GM12878 (cell line): Measurements from ENCODE around the gene ANO7. TPM values are rescaled to one million over a fixed set of nuclear protein-coding genes. Genes with fewer than 3 reads are reported as not detected.

Experiments used
- ATAC-seq: fragments of 200-7000 bp; cut with Tn5 transposase; 3 replicates; pipeline ENCODE4 v1.9.1; 2020; ENCODE audit warnings: mild to moderate bottlenecking, moderate library complexity
- BruUV-seq: library from RNA; stranded (reverse); fragments of 400-500 nt; replicated peaks from 2 replicates; lab custom pipeline; 2021; lab: Mats Ljungman, UMichigan
- CTCF ChIA-PET: fragments of 300-600 bp; sonication (Branson Sonifier 250); formaldehyde crosslinking; extraction: SDS; loops from one replicate; lab custom pipeline; 2021; ENCODE audit warnings: inconsistent platforms; lab: Yijun Ruan, JAX
- POLR2A ChIA-PET: fragments of 350-600 bp; formaldehyde crosslinking; extraction: SDS; loops from one replicate; lab custom pipeline; 2021; ENCODE audit warnings: inconsistent platforms; lab: Charles Lee
- RAD21 ChIA-PET: fragments of 300-600 bp; sonication (Branson Sonifier 250); formaldehyde crosslinking; loops from one replicate; lab custom pipeline; 2023; ENCODE audit warnings: antibody characterized with exemption; ENCODE audit not compliant: unreplicated experiment; lab: Charles Lee
- SMC1A ChIA-PET: fragments of 300-600 bp; sonication (Branson Sonifier 250); formaldehyde crosslinking; loops from one replicate; lab custom pipeline; 2023; ENCODE audit not compliant: unreplicated experiment, uncharacterized antibody; lab: Charles Lee
- DNase-seq: peaks from one replicate; pipeline ENCODE4 v3.0.0-alpha.2; 2011; ENCODE audit warnings: low read depth, low spot score
- FAIRE-seq: peaks from 3 replicates; lab custom pipeline; 2011; peaks lifted over from hg19 to GRCh38; lab: Jason Lieb, UNC
- H2AFZ ChIP-seq: 2 replicates; pipeline ENCODE4 v1.6.0; 2011; ENCODE audit warnings: low read depth, low read length, control low read depth; ENCODE audit not compliant: control insufficient read depth
- H3K27ac ChIP-seq: 2 replicates; pipeline ENCODE4 v1.5.1; 2011; ENCODE audit warnings: control low read depth; ENCODE audit not compliant: control insufficient read depth, insufficient read depth
- H3K27me3 ChIP-seq, 2 experiments: replicated peaks in 1 of 2; 2 replicates each; pipeline versions ENCODE4 v1.6.0 to v1.6.1; 2011; ENCODE audit warnings: low read length in 1 of 2; ENCODE audit not compliant: control insufficient read depth in 2 of 2, insufficient read depth in 2 of 2
- H3K36me3 ChIP-seq, 2 experiments: 2 replicates each; pipeline ENCODE4 v1.5.1; 2011; ENCODE audit warnings: low read length in 1 of 2; ENCODE audit not compliant: control insufficient read depth in 2 of 2, insufficient read depth in 2 of 2
- H3K4me1 ChIP-seq: 2 replicates; pipeline ENCODE4 v1.6.1; 2011; ENCODE audit warnings: mild to moderate bottlenecking, low read length, moderate library complexity, mixed read lengths; ENCODE audit not compliant: control insufficient read depth, insufficient read depth
- H3K4me2 ChIP-seq: 2 replicates; pipeline ENCODE4 v1.6.0; 2011; ENCODE audit warnings: control low read depth; ENCODE audit not compliant: control insufficient read depth, insufficient read depth
- H3K4me3 ChIP-seq: fragments of 200-600 bp; sonication (generic); 2 replicates; pipeline ENCODE4 v1.5.1; 2016
- H3K79me2 ChIP-seq: 2 replicates; pipeline ENCODE4 v1.6.0; 2011; ENCODE audit warnings: low read length; ENCODE audit not compliant: control insufficient read depth, insufficient read depth
- H3K9ac ChIP-seq: 2 replicates; pipeline ENCODE4 v1.8.0; 2011; ENCODE audit warnings: low read length, control low read depth, mixed read lengths; ENCODE audit not compliant: control insufficient read depth, insufficient read depth
- H3K9me3 ChIP-seq: replicated peaks from 3 replicates; pipeline ENCODE4 v1.5.1; 2011; ENCODE audit warnings: mild to moderate bottlenecking, low read length; ENCODE audit not compliant: control insufficient read depth, insufficient read depth
- H4K20me1 ChIP-seq: 2 replicates; pipeline ENCODE4 v1.6.0; 2011; ENCODE audit not compliant: control insufficient read depth, insufficient read depth
- BHLHE40 ChIP-seq, 2 experiments: fragments of 450-650 bp in 1 of 2; IDR thresholded peaks; 2 replicates each; pipeline ENCODE4 v1.6.1; 2011 to 2017; ENCODE audit warnings: low read depth in 2 of 2, borderline replicate concordance in 1 of 2, improper control_type of control experiment in 1 of 2, low read length in 1 of 2, mild to moderate bottlenecking in 1 of 2
- CREB1 ChIP-seq: IDR thresholded peaks from 2 replicates; pipeline ENCODE4 v1.6.1; 2012; ENCODE audit warnings: low read depth, mild to moderate bottlenecking, inconsistent platforms
- CREM ChIP-seq: IDR thresholded peaks from 2 replicates; pipeline ENCODE4 v1.6.1; 2014; ENCODE audit warnings: antibody characterized with exemption, low read depth
- CTCF ChIP-seq, 3 experiments: IDR thresholded peaks in 2 of 3; conservative IDR thresholded peaks in 1 of 3; 2 replicates each; pipeline ENCODE4 v1.5.1; 2011; ENCODE audit warnings: low read depth in 3 of 3, low read length in 3 of 3, mild to moderate bottlenecking in 3 of 3, control low read depth in 2 of 3, moderate library complexity in 2 of 3, inconsistent platforms in 1 of 3, mixed read lengths in 1 of 3; ENCODE audit not compliant: control insufficient read depth in 2 of 3, insufficient read depth in 1 of 3; ENCODE audit errors: extremely low read depth in 1 of 3
- IRF5 ChIP-seq: fragments of 450-650 bp; IDR thresholded peaks from 2 replicates; pipeline ENCODE4 v1.6.1; 2017; ENCODE audit warnings: borderline replicate concordance
- MYC ChIP-seq: IDR thresholded peaks from 2 replicates; pipeline ENCODE4 v1.6.1; 2011; ENCODE audit warnings: mild to moderate bottlenecking, low read length, moderate library complexity, inconsistent platforms; ENCODE audit not compliant: insufficient read depth, insufficient replicate concordance, insufficient read length, severe bottlenecking
- NFYB ChIP-seq: IDR thresholded peaks from 2 replicates; pipeline ENCODE4 v1.6.1; 2011; ENCODE audit warnings: low read depth, mild to moderate bottlenecking, low read length, improper control_type of control experiment, moderate library complexity; ENCODE audit not compliant: insufficient read depth
- NR2C1 ChIP-seq: fragments of 450-650 bp; IDR thresholded peaks from 2 replicates; pipeline ENCODE4 v1.6.1; 2017; ENCODE audit warnings: antibody characterized with exemption, mild to moderate bottlenecking, moderate library complexity
- NR2F1 ChIP-seq: fragments of 450-650 bp; conservative IDR thresholded peaks from 2 replicates; pipeline ENCODE4 v1.6.1; 2017; ENCODE audit warnings: mild to moderate bottlenecking
- PAX8 ChIP-seq: fragments of 450-650 bp; IDR thresholded peaks from 2 replicates; pipeline ENCODE4 v1.6.1; 2017; ENCODE audit warnings: mild to moderate bottlenecking, moderate library complexity
- PML ChIP-seq: IDR thresholded peaks from 2 replicates; pipeline ENCODE4 v1.6.1; 2012; ENCODE audit warnings: low read length, inconsistent platforms
- POLR2A ChIP-seq: IDR thresholded peaks from 2 replicates; pipeline ENCODE4 v1.6.1; 2011; ENCODE audit warnings: low read depth, mild to moderate bottlenecking, low read length
- RAD21 ChIP-seq: IDR thresholded peaks from 2 replicates; pipeline ENCODE4 v1.6.1; 2011; ENCODE audit warnings: mild to moderate bottlenecking, low read depth, low read length, moderate library complexity; ENCODE audit not compliant: insufficient read depth
- SKIL ChIP-seq: fragments of 450-650 bp; IDR thresholded peaks from 2 replicates; pipeline ENCODE4 v1.6.1; 2017; ENCODE audit warnings: mild to moderate bottlenecking, low read depth, inconsistent platforms; ENCODE audit not compliant: poor library complexity, severe bottlenecking
- SUPT20H ChIP-seq: IDR thresholded peaks from 2 replicates; pipeline ENCODE4 v1.6.1; 2011; ENCODE audit warnings: low read depth, mild to moderate bottlenecking, low read length, moderate library complexity, borderline replicate concordance; ENCODE audit not compliant: control insufficient read depth
- ZNF207 ChIP-seq: fragments of 450-650 bp; IDR thresholded peaks from 2 replicates; pipeline ENCODE4 v1.6.1; 2014; ENCODE audit warnings: antibody characterized with exemption, mild to moderate bottlenecking, borderline replicate concordance
- WGBS: methylation state at CpG from one replicate; pipeline ENCODE4 v1.1.6; 2016; ENCODE audit warnings: low lambda C conversion rate; ENCODE audit not compliant: insufficient replicate concordance, insufficient coverage; ENCODE audit errors: missing lambda C conversion rate; 5-methylcytosine and 5-hydroxymethylcytosine counted together
- in situ Hi-C: fragments of 300-500 bp; cut with MboI; formaldehyde crosslinking; loops from 9 replicates; pipeline ENCODE4 v1.14.3; 2018; ENCODE audit warnings: mixed read lengths
- intact Hi-C: fragments of 100-400 bp; cut with micrococcal nuclease; formaldehyde crosslinking; loops from one replicate; pipeline ENCODE4 v1.14.2; 2022; ENCODE audit not compliant: unreplicated experiment
- polyA plus RNA-seq, 11 experiments: library from polyadenylated mRNA; depleted of rRNA in 4 of 11; unstranded in 6 of 11; stranded (reverse) in 5 of 11; fragments of >200 nt; fragmentation: Nextera tagmentation in 4 of 11; fragmentation: Illumina TruSeq in 1 of 11; extraction: Ambion mirVana in 4 of 11; extraction: Trizol in 1 of 11; gene quantifications; 1 replicate in 1 of 11; 2 replicates in 10 of 11; pipeline versions ENCODE4 v1.2.1 to v1.2.3, GENCODE V29; 2011 to 2016; ENCODE audit warnings: inconsistent platforms in 2 of 11, missing spikeins in 2 of 11, low read depth in 1 of 11
- total RNA-seq, 4 experiments: library from RNA; depleted of rRNA in 3 of 4; stranded (reverse); fragments of >200 nt in 3 of 4; fragmentation: Illumina TruSeq in 1 of 4; extraction: Trizol in 1 of 4; gene quantifications; 2 replicates each; pipeline versions ENCODE4 v1.2.1 to v1.2.3, GENCODE V29; 2013 to 2021
- TF ChIP-seq, protein P1 (sequence below): fragments of 450-650 bp; IDR thresholded peaks from 2 replicates; pipeline ENCODE4 v1.6.1; 2014; ENCODE audit warnings: mild to moderate bottlenecking

The ANO7 gene
- total and polyA plus RNA-seq, 10 of the 15 experiments (the other 5 are each of a cell fraction or from before 2014, with no cell fraction given): 0.08 to 1.4 (median 0.44) TPM

- H3K9ac ChIP-seq: no peak overlapping the region
- SMC1A ChIA-PET: no interaction called here
- H3K79me2 ChIP-seq: no peaks in the 10 kb centered on the region
- no peak overlapping the region for H3K4me3 ChIP-seq
- no peak overlapping the region for H3K27ac ChIP-seq
- no TSS peak for BruUV-seq
- no peak overlapping the region for H2AFZ ChIP-seq
- H3K4me1 ChIP-seq: no peaks in the 10 kb centered on the region
- no peaks in the 10 kb centered on the region for H3K9me3 ChIP-seq
- DNase-seq (no peak), ATAC-seq (no peak), FAIRE-seq (no peak)
- no peak overlapping the region for H3K4me2 ChIP-seq
- POLR2A ChIA-PET: no interaction called here
- CTCF ChIA-PET: no interaction called here
- in situ Hi-C loops (no loop called here), intact Hi-C loops (no loop called here)
- no peaks in the 10 kb centered on the region for H4K20me1 ChIP-seq
- H3K36me3 ChIP-seq: no peaks in the 10 kb centered on the region
- no peaks in the 10 kb centered on the region for H3K27me3 ChIP-seq
- WGBS: 71% methylated on average over 38 of the region's 42 CpGs
- RAD21 ChIA-PET: no interaction called here
- TF ChIP-seq POLR2A (no peak), PAX8 (no peak), BHLHE40 (IDR thresholded peaks at IDR 0.05; ENCODE audit: borderline replicate concordance in 1 of 2, low read depth in 2 of 2, low read length in 1 of 2) (no peak), RAD21 (no peak), NR2C1 (no peak), CREM (no peak), NFYB (no peak), SKIL (no peak), CREB1 (no peak), CTCF (IDR thresholded peaks at IDR 0.05 in 2 of 3, conservative IDR thresholded peaks at IDR 0.05 in 1 of 3; ENCODE audit: control insufficient read depth in 2 of 3, extremely low read depth in 1 of 3, insufficient read depth in 1 of 3, low read depth in 3 of 3, low read length in 3 of 3) (no peak), ZNF207 (no peak), IRF5 (no peak), NR2F1 (no peak), PML (no peak), MYC (no peak), SUPT20H (no peak)
- TF ChIP-seq, protein P1, sequence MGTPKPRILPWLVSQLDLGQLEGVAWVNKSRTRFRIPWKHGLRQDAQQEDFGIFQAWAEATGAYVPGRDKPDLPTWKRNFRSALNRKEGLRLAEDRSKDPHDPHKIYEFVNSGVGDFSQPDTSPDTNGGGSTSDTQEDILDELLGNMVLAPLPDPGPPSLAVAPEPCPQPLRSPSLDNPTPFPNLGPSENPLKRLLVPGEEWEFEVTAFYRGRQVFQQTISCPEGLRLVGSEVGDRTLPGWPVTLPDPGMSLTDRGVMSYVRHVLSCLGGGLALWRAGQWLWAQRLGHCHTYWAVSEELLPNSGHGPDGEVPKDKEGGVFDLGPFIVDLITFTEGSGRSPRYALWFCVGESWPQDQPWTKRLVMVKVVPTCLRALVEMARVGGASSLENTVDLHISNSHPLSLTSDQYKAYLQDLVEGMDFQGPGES: no peak
These were observed 11.7 kb downstream of the ANO7 start for GRCh38 chr2:241199897-241200821.
